ENCODE results near the gene MYBBP1A.

Gene MYBBP1A

GRCh38 chr17:4551796-4552525 lies 3.2 kb downstream of the MYBBP1A start:
- DNase-seq: no peak
- no peaks in the 10 kb centered on the region for H3K9me3 ChIP-seq
- H3K4me1 ChIP-seq: no peaks in the 10 kb centered on the region
- no peak overlapping the region for H3K4me3 ChIP-seq (ENCODE audit: low read depth, low read length)
- TF ChIP-seq, protein P1, sequence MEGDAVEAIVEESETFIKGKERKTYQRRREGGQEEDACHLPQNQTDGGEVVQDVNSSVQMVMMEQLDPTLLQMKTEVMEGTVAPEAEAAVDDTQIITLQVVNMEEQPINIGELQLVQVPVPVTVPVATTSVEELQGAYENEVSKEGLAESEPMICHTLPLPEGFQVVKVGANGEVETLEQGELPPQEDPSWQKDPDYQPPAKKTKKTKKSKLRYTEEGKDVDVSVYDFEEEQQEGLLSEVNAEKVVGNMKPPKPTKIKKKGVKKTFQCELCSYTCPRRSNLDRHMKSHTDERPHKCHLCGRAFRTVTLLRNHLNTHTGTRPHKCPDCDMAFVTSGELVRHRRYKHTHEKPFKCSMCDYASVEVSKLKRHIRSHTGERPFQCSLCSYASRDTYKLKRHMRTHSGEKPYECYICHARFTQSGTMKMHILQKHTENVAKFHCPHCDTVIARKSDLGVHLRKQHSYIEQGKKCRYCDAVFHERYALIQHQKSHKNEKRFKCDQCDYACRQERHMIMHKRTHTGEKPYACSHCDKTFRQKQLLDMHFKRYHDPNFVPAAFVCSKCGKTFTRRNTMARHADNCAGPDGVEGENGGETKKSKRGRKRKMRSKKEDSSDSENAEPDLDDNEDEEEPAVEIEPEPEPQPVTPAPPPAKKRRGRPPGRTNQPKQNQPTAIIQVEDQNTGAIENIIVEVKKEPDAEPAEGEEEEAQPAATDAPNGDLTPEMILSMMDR (IDR thresholded peaks at IDR 0.05; ENCODE audit: low read depth, low read length): no peak
- H3K36me3 ChIP-seq: peaks cover 31% of the 10 kb centered on the region
- no peaks in the 10 kb centered on the region for H3K27me3 ChIP-seq

DNA sequence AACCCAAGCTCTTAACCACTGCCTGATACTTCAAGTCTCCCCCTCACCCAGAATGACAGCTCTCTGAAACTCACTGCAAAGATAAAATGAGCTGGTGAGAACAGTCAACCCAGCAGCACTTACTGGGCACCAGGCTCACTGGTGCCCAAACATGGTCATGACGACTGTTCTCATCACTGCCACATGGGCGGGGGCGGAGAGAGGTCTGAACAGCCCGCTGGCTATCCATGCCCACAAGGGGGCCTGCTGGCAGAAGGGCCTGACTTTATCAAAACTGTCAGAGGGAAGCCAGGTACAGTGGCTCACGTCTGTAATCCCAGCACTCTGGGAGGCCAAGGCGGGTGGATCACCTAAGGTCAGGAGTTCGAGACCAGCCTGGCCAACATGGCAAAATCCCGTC lies 4.0 kb downstream of the MYBBP1A start:
- TF ChIP-seq, protein P1 (IDR thresholded peaks at IDR 0.05; ENCODE audit: low read depth, low read length): no peak
- no peaks in the 10 kb centered on the region for H3K4me1 ChIP-seq
- H3K27me3 ChIP-seq: no peaks in the 10 kb centered on the region
- no peak overlapping the region for H3K4me3 ChIP-seq (ENCODE audit: low read depth, low read length)
- no peaks in the 10 kb centered on the region for H3K9me3 ChIP-seq
- peaks cover 31% of the 10 kb centered on the region for H3K36me3 ChIP-seq
- no peak for DNase-seq

DNA sequence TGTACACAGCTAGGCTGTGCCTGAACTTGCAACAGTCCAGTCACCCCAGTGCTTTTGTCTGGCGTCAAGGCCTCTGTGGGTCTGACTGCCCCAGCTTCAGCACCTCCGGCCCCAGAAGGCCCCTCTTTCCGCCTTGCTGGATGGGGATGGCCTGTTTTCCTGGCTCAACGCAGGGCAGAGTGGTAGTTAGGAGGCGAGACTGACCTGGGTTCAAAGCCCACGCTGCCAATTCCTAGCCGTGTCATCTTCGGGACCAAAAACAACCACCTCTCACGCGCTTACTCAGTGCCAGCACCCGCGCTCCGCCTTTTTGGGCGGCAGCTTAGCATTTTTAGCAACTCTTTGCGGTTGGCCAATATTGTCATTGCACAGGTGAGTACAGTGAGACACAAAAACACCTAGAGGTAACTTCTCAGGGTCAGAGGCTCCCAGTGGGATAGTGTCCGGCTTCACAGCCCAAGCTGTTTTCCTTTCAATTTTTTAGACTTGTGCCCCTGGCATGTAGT lies 4.6 kb downstream of the MYBBP1A start:
- peaks cover 31% of the 10 kb centered on the region for H3K36me3 ChIP-seq
- H3K4me3 ChIP-seq (ENCODE audit: low read depth, low read length): no peak overlapping the region
- H3K4me1 ChIP-seq: no peaks in the 10 kb centered on the region
- no peak for DNase-seq
- no peaks in the 10 kb centered on the region for H3K9me3 ChIP-seq
- no peaks in the 10 kb centered on the region for H3K27me3 ChIP-seq
- TF ChIP-seq, protein P1 (IDR thresholded peaks at IDR 0.05; ENCODE audit: low read depth, low read length): no peak

GRCh38 chr17:4549781-4550533 lies 5.2 kb downstream of the MYBBP1A start:
- H3K4me3 ChIP-seq (ENCODE audit: low read depth, low read length): no peak overlapping the region
- no peak for DNase-seq
- TF ChIP-seq, protein P1 (IDR thresholded peaks at IDR 0.05; ENCODE audit: low read depth, low read length): no peak
- no peaks in the 10 kb centered on the region for H3K27me3 ChIP-seq
- peaks cover 31% of the 10 kb centered on the region for H3K36me3 ChIP-seq
- no peaks in the 10 kb centered on the region for H3K9me3 ChIP-seq
- H3K4me1 ChIP-seq: no peaks in the 10 kb centered on the region

- no peak overlapping the region for H3K4me3 ChIP-seq (ENCODE audit: low read depth, low read length)
- no peaks in the 10 kb centered on the region for H3K4me1 ChIP-seq
- H3K9me3 ChIP-seq: no peaks in the 10 kb centered on the region
- TF ChIP-seq, protein P1 (IDR thresholded peaks at IDR 0.05; ENCODE audit: low read depth, low read length): no peak
- no peak for DNase-seq
- peaks cover 31% of the 10 kb centered on the region for H3K36me3 ChIP-seq
- no peaks in the 10 kb centered on the region for H3K27me3 ChIP-seq
These were observed 6.3 kb downstream of the MYBBP1A start for GRCh38 chr17:4548721-4549531.
